Stomach (tissue), 4 donors: ENCODE results near the gene SPHK2.

Experiments used
- CTCF ChIP-seq, 7 experiments: fragments of 450-650 bp in 4 of 7; fragments of 200-600 bp in 3 of 7; sonication (generic) in 3 of 7; IDR thresholded peaks; one replicate each; pipeline ENCODE4 v1.5.1; 2016 to 2019; ENCODE audit warnings: antibody characterized with exemption in 7 of 7, control low read depth in 2 of 7, mild to moderate bottlenecking in 1 of 7
- POLR2AphosphoS5 ChIP-seq, 3 donors: sonication (generic); formaldehyde crosslinking; IDR thresholded peaks; one replicate each; pipeline ENCODE4 v1.6.1; 2016; ENCODE audit warnings: antibody characterized with exemption in 3 of 3

DNA sequence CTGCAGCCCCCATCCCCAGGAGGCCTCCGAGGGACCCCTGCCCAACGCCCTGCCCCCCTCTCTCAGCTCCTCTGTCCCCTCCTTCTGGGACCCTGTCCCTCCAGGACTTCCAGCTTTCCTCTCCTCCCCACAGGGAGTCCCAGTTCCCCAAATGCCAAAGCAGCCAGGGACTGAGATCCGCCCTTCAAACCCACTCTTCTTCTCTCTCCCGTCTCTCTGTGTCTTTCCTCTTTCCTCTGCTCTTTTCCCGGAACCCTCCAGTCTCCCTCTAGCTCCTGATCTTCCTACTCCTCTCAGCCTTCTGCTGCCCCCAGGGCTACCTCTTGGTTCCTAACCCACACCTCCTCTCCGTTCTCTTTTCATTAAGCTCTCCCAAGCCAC, 26.3 kb downstream of the SPHK2 start:
- no peak for TF ChIP-seq POLR2AphosphoS5 (IDR thresholded peaks at IDR 0.05)
- TF ChIP-seq CTCF (IDR thresholded peaks at IDR 0.05) = no peak
